Colonic mucosa (tissue), 4 donors: Measurements from ENCODE around the gene MAGOHB. TPM values are rescaled to one million over a fixed set of nuclear protein-coding genes. Genes with fewer than 3 reads are reported as not detected.
"Not testable (repeated sequence)": the region's sequence is repeated elsewhere in the genome, so short reads cannot be mapped to it uniquely, and the experiment has no call there.

Experiments
- DNase-seq: peaks from one replicate; pipeline ENCODE4 v3.0.0-alpha.2; 2020
- H3K27ac ChIP-seq: fragments of 200-600 bp; one replicate; pipeline ENCODE4 v1.8.0; 2021
- H3K27me3 ChIP-seq: fragments of 200-600 bp; one replicate; pipeline ENCODE4 v1.8.0; 2021
- H3K36me3 ChIP-seq: fragments of 200-600 bp; one replicate; pipeline ENCODE4 v1.8.0; 2021
- H3K4me1 ChIP-seq: fragments of 200-600 bp; one replicate; pipeline ENCODE4 v1.8.0; 2021; ENCODE audit warnings: mild to moderate bottlenecking
- H3K4me3 ChIP-seq: fragments of 200-600 bp; one replicate; pipeline ENCODE4 v1.8.0; 2021
- H3K9ac ChIP-seq, 2 donors: one replicate each; pipeline ENCODE4 v1.7.0; 2013; ENCODE audit warnings: control low read depth in 2 of 2, low read depth in 2 of 2, low read length in 2 of 2
- H3K9me3 ChIP-seq: fragments of 200-600 bp; one replicate; pipeline ENCODE4 v1.8.0; 2021
- CTCF ChIP-seq: fragments of 200-600 bp; IDR thresholded peaks from one replicate; pipeline ENCODE4 v1.8.0; 2022; ENCODE audit warnings: antibody characterized with exemption, mild to moderate bottlenecking
- intact Hi-C: fragments of 100-400 bp; cut with DNase I; formaldehyde crosslinking; loops from one replicate; pipeline ENCODE4 v1.14.1; 2022
- total RNA-seq, 2 donors: library from RNA; stranded (reverse); fragmentation: NEBNext Ultra II Directional in 1 of 2; extraction: Animal tissue kit (Norgen Biotek cat#: 25700) in 1 of 2; gene quantifications; one replicate each; pipeline ENCODE4 v1.2.1, GENCODE V29; 2021
- donor health status: healthy.
- donor health status: DM: no; HTN: no; CAD: no.
- donor health status: DM: no; HTN: no; CAD: no.

The MAGOHB gene
- total RNA-seq, 2 donors from 2014 or later = 13.9 to 38.1 TPM

GRCh38 chr12:10601860-10602259 lies 11.5 kb downstream of the MAGOHB start:
- Histone ChIP-seq H3K36me3 (no peaks in the 10 kb centered on the region), H3K9ac (no peak overlapping the region), H3K4me1 (no peaks in the 10 kb centered on the region), H3K4me3 (no peak overlapping the region), H3K27me3 (no peaks in the 10 kb centered on the region), H3K9me3 (no peaks in the 10 kb centered on the region), H3K27ac (no peak overlapping the region)
- intact Hi-C loops = loop anchor here (10.0 kb wide), 1 partner anchor 153 kb away; no protein-coding TSS in a partner anchor
- DNase-seq = no peak
- TF ChIP-seq CTCF = no peak

- no peaks in the 10 kb centered on the region for H3K27me3 ChIP-seq
- no peaks in the 10 kb centered on the region for H3K36me3 ChIP-seq
- intact Hi-C loops = loop anchor here (10.0 kb wide), 1 partner anchor 154 kb away; no protein-coding TSS in a partner anchor
- no peaks in the 10 kb centered on the region for H3K4me1 ChIP-seq
- no peaks in the 10 kb centered on the region for H3K9me3 ChIP-seq
- no peak for DNase-seq
- no peak overlapping the region for H3K4me3 ChIP-seq
- TF ChIP-seq CTCF = no peak
- no peak overlapping the region for H3K27ac ChIP-seq
- H3K9ac ChIP-seq = no peak overlapping the region
These were observed 12.4 kb downstream of the MAGOHB start for GRCh38 chr12:10600988-10601387.

- Histone ChIP-seq H3K9ac (no peak overlapping the region), H3K27ac (no peak overlapping the region), H3K4me1 (no peaks in the 10 kb centered on the region), H3K27me3 (no peaks in the 10 kb centered on the region), H3K36me3 (no peaks in the 10 kb centered on the region), H3K4me3 (no peak overlapping the region), H3K9me3 (no peaks in the 10 kb centered on the region)
- no peak for TF ChIP-seq CTCF
- DNase-seq = no peak
- intact Hi-C loops = no loop called here
These were observed 17.5 kb downstream of the MAGOHB start for GRCh38 chr12:10595881-10596280.

- Histone ChIP-seq H3K36me3 (no peaks in the 10 kb centered on the region), H3K27me3 (no peaks in the 10 kb centered on the region), H3K27ac (no peak overlapping the region), H3K9ac (no peak overlapping the region), H3K4me1 (no peaks in the 10 kb centered on the region), H3K9me3 (no peaks in the 10 kb centered on the region), H3K4me3 (no peak overlapping the region)
- intact Hi-C loops = no loop called here
- no peak for TF ChIP-seq CTCF
- no peak for DNase-seq
These were observed 22.4 kb downstream of the MAGOHB start for GRCh38 chr12:10590966-10591365.

- no peaks in the 10 kb centered on the region for H3K27me3 ChIP-seq
- no peak for DNase-seq
- no peak overlapping the region for H3K4me3 ChIP-seq
- TF ChIP-seq CTCF = no peak
- no peak overlapping the region for H3K27ac ChIP-seq
- no peak overlapping the region for H3K9ac ChIP-seq
- intact Hi-C loops = no loop called here
- no peaks in the 10 kb centered on the region for H3K36me3 ChIP-seq
- H3K4me1 ChIP-seq = no peaks in the 10 kb centered on the region
- no peaks in the 10 kb centered on the region for H3K9me3 ChIP-seq
These were observed 29.0 kb downstream of the MAGOHB start for GRCh38 chr12:10584415-10584814.

GRCh38 chr12:10582704-10583103 lies 30.7 kb downstream of the MAGOHB start:
- no peaks in the 10 kb centered on the region for H3K27me3 ChIP-seq
- no peak for DNase-seq
- intact Hi-C loops = no loop called here
- no peaks in the 10 kb centered on the region for H3K36me3 ChIP-seq
- no peaks in the 10 kb centered on the region for H3K4me1 ChIP-seq
- no peak for TF ChIP-seq CTCF
- no peaks in the 10 kb centered on the region for H3K9me3 ChIP-seq
- H3K27ac ChIP-seq = no peak overlapping the region
- no peak overlapping the region for H3K4me3 ChIP-seq
- H3K9ac ChIP-seq = no peak overlapping the region

- H3K4me1 ChIP-seq, H3K4me3 ChIP-seq, H3K36me3 ChIP-seq, intact Hi-C loops, DNase-seq, H3K9me3 ChIP-seq, H3K27me3 ChIP-seq, H3K27ac ChIP-seq, H3K9ac ChIP-seq: not testable (repeated sequence)
These were observed 31.3 kb downstream of the MAGOHB start for GRCh38 chr12:10582133-10582532.
